ENCODE data around the gene OSBP2. TPM values are rescaled to one million over a fixed set of nuclear protein-coding genes. Genes with fewer than 3 reads are reported as not detected.

The OSBP2 gene
- polyA plus RNA-seq, 2 of the 4 experiments (the other 2 are of a cell fraction), result 2.7 to 6.0 TPM

GRCh38 chr22:30909306-30909705 lies 214.6 kb downstream of the OSBP2 start:
- ChIA-PET CTCF (interaction anchor here (0.8 to 5.0 kb wide), 5 partner anchors 10 to 273 kb away, joined by 3 to 43 read pairs (median 3); partner anchors contain the start of gene SLC35E4), POLR2A (no interaction called here)
- 89% methylated on average over 5 of the region's 5 CpGs for WGBS (ENCODE audit: missing lambda C conversion rate)
- H3K4me1 ChIP-seq, result no peaks in the 10 kb centered on the region
- no peak overlapping the region for H3K27ac ChIP-seq
- no peak for FAIRE-seq
- DNase-seq (ENCODE audit: low read depth in 1 of 2, low spot score in 1 of 2), result no peak
- H3K4me2 ChIP-seq, result no peak overlapping the region
- no peaks in the 10 kb centered on the region for H3K9me3 ChIP-seq
- no peak overlapping the region for H3K4me3 ChIP-seq
- no peak for ATAC-seq
- TF ChIP-seq ESRRA (IDR thresholded peaks at IDR 0.05; ENCODE audit: borderline replicate concordance, low read length), result no peak
- TF ChIP-seq POLR2A (IDR thresholded peaks at IDR 0.05; ENCODE audit: low read length), result no peak
- TF ChIP-seq REST (IDR thresholded peaks at IDR 0.05), result no peak
- no peak for TF ChIP-seq EHF (CRISPR knock-in tag; IDR thresholded peaks at IDR 0.05)
- no peak for TF ChIP-seq HES2 (IDR thresholded peaks at IDR 0.05)
- no peak for TF ChIP-seq RFX5 (IDR thresholded peaks at IDR 0.05)
- TF ChIP-seq HEYL (CRISPR knock-in tag; IDR thresholded peaks at IDR 0.05), result no peak
- TF ChIP-seq ZSCAN20 (CRISPR knock-in tag; IDR thresholded peaks at IDR 0.05), result no peak

GRCh38 chr22:30910358-30910757 lies 215.7 kb downstream of the OSBP2 start:
- no peak for ATAC-seq
- no peak for FAIRE-seq
- ChIA-PET CTCF (interaction anchor here (2.5 to 5.0 kb wide), 2 partner anchors 11 to 147 kb away, joined by 11 to 43 read pairs; no protein-coding TSS in a partner anchor), POLR2A (no interaction called here)
- no peak overlapping the region for H3K4me2 ChIP-seq
- no peak for TF ChIP-seq BHLHE40 (IDR thresholded peaks at IDR 0.05; ENCODE audit: low read depth, low read length)
- no peak for TF ChIP-seq CBX2 (IDR thresholded peaks at IDR 0.05; ENCODE audit: borderline replicate concordance, low read depth)
- no peak for TF ChIP-seq CHD4 (IDR thresholded peaks at IDR 0.05; ENCODE audit: borderline replicate concordance)
- TF ChIP-seq GATA3 (IDR thresholded peaks at IDR 0.05; ENCODE audit: borderline replicate concordance), result no peak
- no peak for TF ChIP-seq SMC3 (IDR thresholded peaks at IDR 0.05)
- TF ChIP-seq RCOR1 (IDR thresholded peaks at IDR 0.05; ENCODE audit: low read depth, low read length), result no peak
- TF ChIP-seq EHF (CRISPR knock-in tag; IDR thresholded peaks at IDR 0.05), result no peak
- no peak for TF ChIP-seq HES2 (IDR thresholded peaks at IDR 0.05)
- TF ChIP-seq POLR2AphosphoS2 (conservative IDR thresholded peaks at IDR 0.05; ENCODE audit: low read length), result no peak
- TF ChIP-seq ELK1 (IDR thresholded peaks at IDR 0.05; ENCODE audit: low read depth, low read length), result no peak
- H3K9me3 ChIP-seq, result 0 out of 3 replicates have a peak, but pooled peaks cover 2% of the 10 kb centered on the region
- no peak overlapping the region for H3K27ac ChIP-seq
- 53% methylated on average over 2 of the region's 2 CpGs for WGBS (ENCODE audit: missing lambda C conversion rate)
- no peak for DNase-seq (ENCODE audit: low read depth in 1 of 2, low spot score in 1 of 2)
- no peak overlapping the region for H3K4me3 ChIP-seq
- H3K4me1 ChIP-seq, result no peaks in the 10 kb centered on the region

- ATAC-seq (no peak), FAIRE-seq (no peak), DNase-seq (ENCODE audit: low read depth in 1 of 2, low spot score in 1 of 2) (no peak)
- no peak for TF ChIP-seq ESRRA (IDR thresholded peaks at IDR 0.05; ENCODE audit: borderline replicate concordance, low read length)
- no peak for TF ChIP-seq HOXB5 (CRISPR knock-in tag; IDR thresholded peaks at IDR 0.05)
- no peak for TF ChIP-seq HDAC2 (IDR thresholded peaks at IDR 0.05)
- no peak for TF ChIP-seq KDM5A (IDR thresholded peaks at IDR 0.05)
- TF ChIP-seq GATA3 (IDR thresholded peaks at IDR 0.05; ENCODE audit: borderline replicate concordance), result no peak
- no peak for TF ChIP-seq E2F6 (IDR thresholded peaks at IDR 0.05; ENCODE audit: borderline replicate concordance, low read depth)
- TF ChIP-seq RNF2 (IDR thresholded peaks at IDR 0.05; ENCODE audit: borderline replicate concordance, low read depth), result no peak
- no peak for TF ChIP-seq REST (IDR thresholded peaks at IDR 0.05)
- 95% methylated on average over 6 of the region's 7 CpGs for whole genome bisulfite sequencing (ENCODE audit: missing lambda C conversion rate)
- Histone ChIP-seq H3K9me3 (peaks cover 6% of the 10 kb centered on the region; the same call in 2 of the 3 replicates), H3K4me1 (peaks cover 14% of the 10 kb centered on the region; the same call in 1 of the 3 replicates), H3K4me2 (no peak overlapping the region), H3K27ac (peak overlapping the region in 1 of 2 experiments; percentile 60; a peak in 2 of 6 replicates), H3K4me3 (no peak overlapping the region)
- ChIA-PET POLR2A (no interaction called here), CTCF (interaction anchor here (0.8 to 9.6 kb wide), 10 partner anchors 9 to 333 kb away, joined by 3 to 138 read pairs (median 9); no protein-coding TSS in a partner anchor)
These were observed 224.1 kb downstream of the OSBP2 start for GRCh38 chr22:30918761-30919160.

Measured in A549 (cell line).